Mesenchymal stem cell (in vitro differentiated cells and primary cell): ENCODE results near the gene ST6GALNAC3.

ENCODE experiments used
- DNase-seq: peaks from one replicate; pipeline ENCODE4 v3.0.0-alpha.2; 2013
- H2AFZ ChIP-seq: one replicate; pipeline ENCODE4 v1.6.1; 2013; ENCODE audit warnings: low read depth, mild to moderate bottlenecking, control low read depth, inconsistent platforms, low read length, moderate library complexity
- H2AK5ac ChIP-seq: 2 replicates; pipeline ENCODE4 v1.6.1; 2013; ENCODE audit warnings: low read length, moderate library complexity, mild to moderate bottlenecking, inconsistent platforms; ENCODE audit not compliant: severe bottlenecking
- H2BK120ac ChIP-seq: one replicate; pipeline ENCODE4 v1.6.1; 2013; ENCODE audit warnings: low read depth, mild to moderate bottlenecking, inconsistent platforms, low read length, moderate library complexity
- H2BK12ac ChIP-seq, 2 experiments: one replicate each; pipeline ENCODE4 v1.6.1; 2013; ENCODE audit warnings: inconsistent platforms in 2 of 2, low read length in 2 of 2, mild to moderate bottlenecking in 2 of 2, moderate library complexity in 2 of 2, control low read depth in 1 of 2
- H2BK15ac ChIP-seq: one replicate; pipeline ENCODE4 v1.6.1; 2013; ENCODE audit warnings: mild to moderate bottlenecking, low read depth, inconsistent platforms; ENCODE audit not compliant: poor library complexity, severe bottlenecking
- H2BK5ac ChIP-seq: 2 replicates; pipeline ENCODE4 v1.6.1; 2013; ENCODE audit warnings: low read depth, mild to moderate bottlenecking, low read length, control low read depth, inconsistent platforms; ENCODE audit not compliant: poor library complexity, severe bottlenecking
- H3K14ac ChIP-seq, 2 experiments: one replicate each; pipeline ENCODE4 v1.6.1; 2013; ENCODE audit warnings: inconsistent platforms in 2 of 2, low read length in 2 of 2, control low read depth in 1 of 2, mild to moderate bottlenecking in 1 of 2, moderate library complexity in 1 of 2
- H3K18ac ChIP-seq, 2 experiments: one replicate each; pipeline ENCODE4 v1.6.1; 2013; ENCODE audit warnings: inconsistent platforms in 2 of 2, low read length in 2 of 2, control low read depth in 1 of 2, low read depth in 1 of 2, mild to moderate bottlenecking in 1 of 2
- H3K23ac ChIP-seq, 2 experiments: one replicate each; pipeline ENCODE4 v1.6.1; 2013; ENCODE audit warnings: inconsistent platforms in 2 of 2, low read length in 2 of 2, mild to moderate bottlenecking in 2 of 2, moderate library complexity in 2 of 2, control low read depth in 1 of 2
- H3K27ac ChIP-seq: 2 replicates; pipeline ENCODE4 v1.5.1; 2013; ENCODE audit warnings: mild to moderate bottlenecking, moderate library complexity, low read length, control low read depth, inconsistent platforms; ENCODE audit not compliant: poor library complexity, severe bottlenecking
- H3K27me3 ChIP-seq, 2 experiments: 2 replicates each; pipeline versions ENCODE4 v1.6.1 to v1.7.0; 2013; ENCODE audit warnings: low read length in 2 of 2, mild to moderate bottlenecking in 2 of 2, moderate library complexity in 2 of 2, control low read depth in 1 of 2, inconsistent platforms in 1 of 2; ENCODE audit not compliant: control insufficient read depth in 1 of 2, insufficient read depth in 1 of 2
- H3K36me3 ChIP-seq, 2 experiments: 2 replicates each; pipeline versions ENCODE4 v1.6.1 to v1.7.0; 2013; ENCODE audit warnings: low read length in 2 of 2, control low read depth in 1 of 2, inconsistent platforms in 1 of 2, low read depth in 1 of 2, mild to moderate bottlenecking in 1 of 2; ENCODE audit not compliant: insufficient read depth in 2 of 2, control insufficient read depth in 1 of 2
- H3K4ac ChIP-seq, 2 experiments: one replicate each; pipeline ENCODE4 v1.6.1; 2013; ENCODE audit warnings: inconsistent platforms in 2 of 2, low read length in 2 of 2, mild to moderate bottlenecking in 2 of 2, moderate library complexity in 2 of 2, control low read depth in 1 of 2, low read depth in 1 of 2
- H3K4me1 ChIP-seq: 2 replicates; pipeline ENCODE4 v1.6.1; 2013; ENCODE audit warnings: low read depth, low read length, control low read depth; ENCODE audit not compliant: control insufficient read depth, insufficient read depth
- H3K4me2 ChIP-seq: 2 replicates; pipeline ENCODE4 v1.6.1; 2013; ENCODE audit warnings: low read length, mild to moderate bottlenecking, inconsistent platforms; ENCODE audit not compliant: poor library complexity, severe bottlenecking
- H3K4me3 ChIP-seq, 2 experiments: 2 replicates each; pipeline versions ENCODE4 v1.5.1 to v1.7.0; 2013; ENCODE audit warnings: low read length in 2 of 2, mild to moderate bottlenecking in 2 of 2, control low read depth in 1 of 2, low read depth in 1 of 2; ENCODE audit not compliant: insufficient read depth in 1 of 2
- H3K79me1 ChIP-seq: replicated peaks from 2 replicates; pipeline ENCODE4 v1.6.1; 2013; ENCODE audit warnings: mild to moderate bottlenecking, control low read depth, low read length, inconsistent platforms; ENCODE audit not compliant: poor library complexity, severe bottlenecking
- H3K9ac ChIP-seq: 2 replicates; pipeline ENCODE4 v1.7.0; 2013; ENCODE audit warnings: mild to moderate bottlenecking, low read length, moderate library complexity
- H3K9me3 ChIP-seq: 2 replicates; pipeline ENCODE4 v1.7.0; 2013; ENCODE audit warnings: mild to moderate bottlenecking, low read length; ENCODE audit not compliant: control insufficient read depth
- H4K8ac ChIP-seq: one replicate; pipeline ENCODE4 v1.6.1; 2013; ENCODE audit warnings: inconsistent platforms, mild to moderate bottlenecking, low read length, moderate library complexity
- H4K91ac ChIP-seq: one replicate; pipeline ENCODE4 v1.6.1; 2013; ENCODE audit warnings: mild to moderate bottlenecking, low read length, inconsistent platforms
- WGBS: methylation state at CpG from one replicate; pipeline ENCODE4 v1.1.7; 2013; ENCODE audit warnings: mixed read lengths; 5-methylcytosine and 5-hydroxymethylcytosine counted together

ST6GALNAC3 gene

DNA sequence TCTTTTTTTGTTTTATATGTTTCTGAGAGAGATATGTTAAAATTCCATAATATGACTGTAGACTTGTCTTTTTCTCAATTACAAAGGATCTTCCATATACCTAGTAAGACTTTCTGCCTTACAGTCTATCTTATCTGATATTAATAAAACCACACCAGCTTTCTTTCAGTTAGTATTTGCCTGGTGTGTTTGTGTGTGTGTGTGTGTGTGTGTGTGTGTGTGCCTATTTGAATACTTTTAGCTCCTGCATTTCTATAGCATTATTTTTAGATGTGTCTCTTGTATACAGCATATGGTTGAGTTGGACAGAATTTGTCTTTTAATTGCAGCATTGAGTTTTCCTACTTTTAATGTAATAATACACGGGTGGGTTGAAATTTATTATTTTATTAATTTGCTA, 27.5 kb downstream of the ST6GALNAC3 start:
- Histone ChIP-seq H2AK5ac (no peak overlapping the region), H3K36me3 (no peaks in the 10 kb centered on the region), H3K4me3 (no peak overlapping the region), H3K4ac (no peak overlapping the region), H3K23ac (no peak overlapping the region), H3K18ac (no peak overlapping the region), H2BK5ac (no peak overlapping the region), H2BK12ac (no peak overlapping the region), H3K9ac (no peak overlapping the region), H3K27ac (no peak overlapping the region), H3K79me1 (no peaks in the 10 kb centered on the region), H3K4me2 (no peak overlapping the region), H3K9me3 (no peaks in the 10 kb centered on the region), H2BK120ac (no peak overlapping the region), H3K27me3 (no peaks in the 10 kb centered on the region), H4K91ac (no peak overlapping the region), H3K4me1 (no peaks in the 10 kb centered on the region), H4K8ac (no peak overlapping the region), H2AFZ (no peak overlapping the region), H2BK15ac (no peak overlapping the region), H3K14ac (no peak overlapping the region)
- no CpG with 5 or more reads among the region's 1 CpG for WGBS
- DNase-seq, result no peak

DNA sequence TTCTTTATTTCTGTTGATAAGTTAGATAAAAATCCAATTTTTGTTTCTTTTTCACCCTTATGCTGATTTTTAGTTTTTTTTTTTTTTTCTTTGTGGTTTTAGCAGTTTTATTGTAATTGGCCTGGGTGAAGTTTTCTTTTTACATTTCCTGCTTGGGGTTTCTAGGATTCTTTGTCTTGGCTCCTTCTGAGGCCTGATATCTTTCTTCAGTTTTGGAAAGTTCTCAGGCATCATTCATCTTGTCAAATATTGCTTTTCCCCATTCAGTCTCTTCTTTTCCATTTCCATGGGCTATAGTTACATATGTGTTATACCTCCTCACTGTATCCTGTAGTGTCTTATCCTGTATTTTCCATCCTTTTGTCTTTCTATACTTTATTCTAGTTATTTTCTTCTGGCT, 28.5 kb downstream of the ST6GALNAC3 start:
- no peak overlapping the region for H4K91ac ChIP-seq
- no peaks in the 10 kb centered on the region for H3K4me1 ChIP-seq
- no peaks in the 10 kb centered on the region for H3K27me3 ChIP-seq
- H2BK120ac ChIP-seq, result no peak overlapping the region
- no peak overlapping the region for H3K4ac ChIP-seq
- H3K14ac ChIP-seq, result no peak overlapping the region
- no peaks in the 10 kb centered on the region for H3K79me1 ChIP-seq
- H3K4me3 ChIP-seq, result no peak overlapping the region
- no peak overlapping the region for H2AFZ ChIP-seq
- H2AK5ac ChIP-seq, result no peak overlapping the region
- no peak overlapping the region for H2BK5ac ChIP-seq
- no peak overlapping the region for H2BK15ac ChIP-seq
- no peaks in the 10 kb centered on the region for H3K36me3 ChIP-seq
- DNase-seq, result no peak
- H4K8ac ChIP-seq, result no peak overlapping the region
- H2BK12ac ChIP-seq, result no peak overlapping the region
- H3K18ac ChIP-seq, result no peak overlapping the region
- no peak overlapping the region for H3K4me2 ChIP-seq
- H3K9me3 ChIP-seq, result no peaks in the 10 kb centered on the region
- H3K27ac ChIP-seq, result no peak overlapping the region
- no peak overlapping the region for H3K9ac ChIP-seq
- H3K23ac ChIP-seq, result no peak overlapping the region

DNA sequence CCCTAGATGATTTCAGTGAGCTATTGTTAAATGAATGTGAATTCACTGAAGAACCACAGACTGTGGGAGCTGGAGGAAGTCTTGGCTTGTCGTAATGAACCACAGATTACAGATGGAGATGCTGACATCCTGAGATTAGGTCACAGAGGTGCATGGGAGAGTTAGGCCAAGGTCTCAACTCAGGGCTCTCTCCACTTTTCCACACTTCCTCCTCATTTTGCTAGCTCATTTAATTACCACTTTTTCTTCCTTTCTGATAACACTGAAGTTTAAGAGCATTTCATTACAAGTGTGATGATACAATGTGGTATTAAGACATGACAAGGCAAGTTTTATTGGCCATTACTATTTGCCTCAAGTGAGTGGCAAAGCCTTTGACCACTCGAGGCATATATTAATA, 30.8 kb downstream of the ST6GALNAC3 start:
- Histone ChIP-seq H3K18ac (no peak overlapping the region), H2BK5ac (no peak overlapping the region), H3K4me3 (no peak overlapping the region), H2BK120ac (no peak overlapping the region), H3K4me2 (no peak overlapping the region), H4K8ac (no peak overlapping the region), H3K27me3 (peaks cover 0 to 3% of the 10 kb centered on the region in 2 experiments), H3K36me3 (no peaks in the 10 kb centered on the region), H2BK15ac (no peak overlapping the region), H3K9ac (no peak overlapping the region), H3K4me1 (no peaks in the 10 kb centered on the region), H3K79me1 (no peaks in the 10 kb centered on the region), H3K27ac (no peak overlapping the region), H2AFZ (no peak overlapping the region), H4K91ac (no peak overlapping the region), H3K23ac (no peak overlapping the region), H2AK5ac (no peak overlapping the region), H3K4ac (no peak overlapping the region), H2BK12ac (no peak overlapping the region), H3K14ac (no peak overlapping the region), H3K9me3 (no peaks in the 10 kb centered on the region)
- DNase-seq, result no peak
- WGBS, result 69% methylated on average over 2 of the region's 2 CpGs

DNA sequence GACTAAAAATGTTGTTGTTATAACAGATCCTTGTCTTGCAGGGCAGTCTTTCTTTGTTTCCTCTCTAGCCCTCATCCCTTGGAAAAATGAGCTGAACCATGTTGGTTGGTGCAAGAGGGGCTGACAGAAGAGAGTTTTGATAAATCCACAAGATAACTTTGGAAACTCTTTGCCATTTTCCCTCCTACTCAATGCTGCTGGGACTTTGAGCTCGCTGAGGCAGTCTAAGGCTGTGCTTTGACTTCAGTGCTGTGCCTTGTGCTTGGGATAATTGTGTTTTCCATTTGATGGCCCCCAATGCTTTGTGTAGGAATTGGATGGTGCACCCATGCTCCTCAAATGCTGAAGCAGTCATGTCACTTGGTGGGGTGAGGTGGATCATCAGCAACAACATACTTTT, 31.7 kb downstream of the ST6GALNAC3 start:
- Histone ChIP-seq H3K4me3 (no peak overlapping the region), H3K23ac (no peak overlapping the region), H3K9ac (no peak overlapping the region), H4K8ac (no peak overlapping the region), H3K27me3 (peaks cover 0 to 3% of the 10 kb centered on the region in 2 experiments), H2BK5ac (no peak overlapping the region), H2BK12ac (no peak overlapping the region), H2BK15ac (no peak overlapping the region), H2AFZ (no peak overlapping the region), H3K27ac (no peak overlapping the region), H4K91ac (no peak overlapping the region), H3K4ac (no peak overlapping the region), H2AK5ac (no peak overlapping the region), H3K4me1 (no peaks in the 10 kb centered on the region), H3K36me3 (no peaks in the 10 kb centered on the region), H3K18ac (no peak overlapping the region), H3K14ac (no peak overlapping the region), H3K79me1 (no peaks in the 10 kb centered on the region), H3K9me3 (no peaks in the 10 kb centered on the region), H2BK120ac (no peak overlapping the region), H3K4me2 (no peak overlapping the region)
- 67% methylated on average over 1 of the region's 1 CpG for WGBS
- no peak for DNase-seq
